ENCODE results near the gene ARFIP1.

ARFIP1 gene

DNA sequence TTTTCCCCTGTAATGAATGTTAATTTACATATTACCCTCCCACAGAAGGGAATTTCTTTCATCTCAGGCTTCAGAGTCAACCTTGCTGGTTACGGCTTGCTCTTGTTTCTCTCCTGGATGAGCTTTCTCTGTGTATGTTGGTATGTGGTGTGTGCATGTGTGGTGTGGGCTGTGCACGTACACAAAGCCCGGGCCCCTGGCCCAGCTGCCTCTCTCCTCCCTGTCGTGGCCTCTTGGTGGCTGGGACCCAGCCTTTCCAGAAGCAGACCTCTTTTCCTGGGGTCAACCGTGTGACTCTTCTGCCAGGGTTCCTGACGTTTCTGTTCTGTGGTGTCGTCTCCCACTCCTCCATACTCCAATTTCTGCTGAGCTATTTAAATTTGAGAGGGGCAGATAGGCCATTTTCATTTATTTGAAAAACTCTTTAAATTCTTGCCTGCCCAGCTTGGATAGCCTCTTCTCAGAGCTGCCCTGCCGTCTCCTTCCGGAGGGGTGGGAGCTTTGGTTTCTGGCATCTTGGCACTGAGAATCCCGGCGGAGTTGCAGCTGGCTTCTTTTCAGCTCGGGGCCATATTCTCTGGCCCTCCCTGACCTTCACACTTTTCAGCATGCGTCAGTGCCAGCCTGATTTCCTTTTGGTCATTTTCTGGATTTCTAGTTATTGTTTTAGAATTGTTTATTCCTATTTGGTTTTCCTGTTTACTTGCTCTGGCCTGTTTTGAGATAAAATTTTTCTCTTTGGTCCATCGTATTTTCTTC is 181.4 kb downstream of the ARFIP1 start:
- no peak for DNase-seq (ENCODE audit: low read depth in 2 of 2)

DNA sequence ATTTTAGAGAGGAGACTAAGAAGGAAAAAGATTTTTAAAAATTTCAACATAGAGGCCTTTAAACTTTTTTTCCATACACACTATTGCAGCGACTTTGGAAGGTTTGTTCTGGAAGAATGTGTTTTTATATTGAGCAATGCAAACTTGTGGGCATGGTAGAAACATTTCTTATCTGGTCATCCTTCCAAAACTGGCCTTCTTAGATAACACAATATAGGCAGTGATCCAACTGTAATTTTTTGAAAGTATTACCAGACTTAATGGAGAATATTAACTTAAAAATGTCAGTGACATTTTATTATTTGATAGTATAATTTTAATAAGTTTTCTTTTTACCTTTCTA is 182.0 kb downstream of the ARFIP1 start:
- no peak for DNase-seq (ENCODE audit: low read depth in 2 of 2)

Measured in stimulated activated CD4-positive, alpha-beta T cell treated with anti-CD3 and anti-CD28 coated beads, Interleukin-15, amount 100 ng/mL, for 48 hours (primary cell).